Measurements from ENCODE around the gene VWA8.

The VWA8 gene

GRCh38 chr13:41802043-41802683 lies 158.7 kb downstream of the VWA8 start:
- POLR2A ChIA-PET, result no interaction called here
- TF ChIP-seq CTCF (IDR thresholded peaks at IDR 0.05; ENCODE audit: control extremely low read depth, extremely low read depth, low read depth, missing control alignments), result no peak
- no peak for DNase-seq (ENCODE audit: extremely low spot score)
- CTCF ChIA-PET, result interaction anchor here (1.4 to 2.1 kb wide), 3 partner anchors 10 to 14 kb away, joined by 4 to 5 read pairs (median 5); no protein-coding TSS in a partner anchor

- POLR2A ChIA-PET, result no interaction called here
- TF ChIP-seq CTCF (IDR thresholded peaks at IDR 0.05; ENCODE audit: control extremely low read depth, extremely low read depth, low read depth, missing control alignments), result no peak
- CTCF ChIA-PET, result no interaction called here
- DNase-seq (ENCODE audit: extremely low spot score), result no peak
Observed at GRCh38 chr13:41791056-41791455, 169.9 kb downstream of the VWA8 start.

- CTCF ChIA-PET, result interaction anchor here (0.9 to 1.5 kb wide), 2 partner anchors 13 to 14 kb away, joined by 3 to 5 read pairs; no protein-coding TSS in a partner anchor
- POLR2A ChIA-PET, result no interaction called here
- DNase-seq (ENCODE audit: extremely low spot score), result no peak
- TF ChIP-seq CTCF (IDR thresholded peaks at IDR 0.05; ENCODE audit: control extremely low read depth, extremely low read depth, low read depth, missing control alignments), result no peak
Observed at GRCh38 chr13:41788552-41788951, 172.4 kb downstream of the VWA8 start.

GRCh38 chr13:41785402-41786172 lies 175.3 kb downstream of the VWA8 start:
- no peak for TF ChIP-seq CTCF (IDR thresholded peaks at IDR 0.05; ENCODE audit: control extremely low read depth, extremely low read depth, low read depth, missing control alignments)
- POLR2A ChIA-PET, result no interaction called here
- CTCF ChIA-PET, result interaction anchor here (1.0 to 1.3 kb wide), 2 partner anchors 10 to 82 kb away, joined by 3 read pairs; no protein-coding TSS in a partner anchor
- no peak for DNase-seq (ENCODE audit: extremely low spot score)

- ChIA-PET CTCF (interaction anchor here (1.2 kb wide), 1 partner anchor 16 kb away, joined by 3 read pairs; no protein-coding TSS in a partner anchor), POLR2A (no interaction called here)
- DNase-seq (ENCODE audit: extremely low spot score), result no peak
- TF ChIP-seq CTCF (IDR thresholded peaks at IDR 0.05; ENCODE audit: control extremely low read depth, extremely low read depth, low read depth, missing control alignments), result no peak
Observed at GRCh38 chr13:41782086-41782485, 178.8 kb downstream of the VWA8 start.

GRCh38 chr13:41780715-41781706 lies 179.9 kb downstream of the VWA8 start:
- TF ChIP-seq CTCF (IDR thresholded peaks at IDR 0.05; ENCODE audit: control extremely low read depth, extremely low read depth, low read depth, missing control alignments), result no peak
- CTCF ChIA-PET, result interaction anchor here (0.8 kb wide), 1 partner anchor 21 kb away, joined by 3 read pairs; no protein-coding TSS in a partner anchor
- no peak for DNase-seq (ENCODE audit: extremely low spot score)
- POLR2A ChIA-PET, result no interaction called here
